GM21786 (cell line): ENCODE measurements around the gene CORO1A.
"Not testable (repeated sequence)": the region's sequence is repeated elsewhere in the genome, so short reads cannot be mapped to it uniquely, and the experiment has no call there.

Source experiments
- ATAC-seq: cut with Tn5 transposase; IDR thresholded peaks from one replicate; pipeline ENCODE4 v1.9.1; 2021; ENCODE audit not compliant: unreplicated experiment

Gene CORO1A

GRCh38 chr16:30169416-30169815 lies 14.0 kb upstream of the CORO1A start:
- ATAC-seq: not testable (repeated sequence)

- ATAC-seq: not testable (repeated sequence)
These were observed 13.3 kb upstream of the CORO1A start for GRCh38 chr16:30170145-30170544.

GRCh38 chr16:30173054-30173453 lies 10.3 kb upstream of the CORO1A start:
- no peak for ATAC-seq

GRCh38 chr16:30176876-30177275 lies 6.5 kb upstream of the CORO1A start:
- not testable (repeated sequence) for ATAC-seq

GRCh38 chr16:30179195-30179594 lies 4.2 kb upstream of the CORO1A start:
- no peak for ATAC-seq

GRCh38 chr16:30179931-30180330 lies 3.5 kb upstream of the CORO1A start:
- ATAC-seq: no peak

- no peak for ATAC-seq
These were observed 2.7 kb upstream of the CORO1A start for GRCh38 chr16:30180741-30181140.

- ATAC-seq: no peak
These were observed 891 bp downstream of the CORO1A start for GRCh38 chr16:30184096-30184890.

GRCh38 chr16:30184891-30185682 lies 1.7 kb downstream of the CORO1A start:
- no peak for ATAC-seq

- peak; percentile 41 for ATAC-seq
These were observed 2.5 kb downstream of the CORO1A start for GRCh38 chr16:30185683-30186421.

- no peak for ATAC-seq
These were observed 3.0 kb downstream of the CORO1A start for GRCh38 chr16:30186444-30186781.

GRCh38 chr16:30186782-30187555 lies 3.6 kb downstream of the CORO1A start:
- ATAC-seq: no peak

GRCh38 chr16:30187556-30187865 lies 4.1 kb downstream of the CORO1A start:
- ATAC-seq: no peak

GRCh38 chr16:30187971-30188561 lies 4.7 kb downstream of the CORO1A start:
- ATAC-seq: no peak

GRCh38 chr16:30191158-30191557 lies 7.8 kb downstream of the CORO1A start:
- ATAC-seq: not testable (repeated sequence)

- peak; percentile 8 for ATAC-seq
These were observed 9.7 kb downstream of the CORO1A start for GRCh38 chr16:30193098-30193497.

- peak; percentile 90 for ATAC-seq
These were observed 10.2 kb downstream of the CORO1A start, which contains the start of the genes BOLA2B and SLX1A for GRCh38 chr16:30193615-30194014. BOLA2B (minus strand) TSS chr16:30193666; CDS start chr16:30193595, 71 bp downstream. SLX1A (plus strand) TSS chr16:30193875; CDS start chr16:30194085, 210 bp downstream.

- ATAC-seq: peak; percentile 42
These were observed 10.9 kb downstream of the CORO1A start for GRCh38 chr16:30194172-30194925.

- ATAC-seq: not testable (repeated sequence)
These were observed 13.6 kb downstream of the CORO1A start for GRCh38 chr16:30197001-30197400.

- not testable (repeated sequence) for ATAC-seq
These were observed 15.6 kb downstream of the CORO1A start, which contains the start of gene SULT1A3 for GRCh38 chr16:30199049-30199448. SULT1A3 (plus strand) TSS chr16:30199255; CDS start chr16:30200729, 1,474 bp downstream.
